ENCODE data around the gene COL20A1. TPM values are rescaled to one million over a fixed set of nuclear protein-coding genes. Genes with fewer than 3 reads are reported as not detected.

The COL20A1 gene
- total and polyA plus RNA-seq, 3 donors from 2014 or later, result 14.4 to 17.2 (median 17.1) TPM

- no peak overlapping the region for H3K4me3 ChIP-seq
- no peaks in the 10 kb centered on the region for H3K9me3 ChIP-seq
- no peaks in the 10 kb centered on the region for H3K36me3 ChIP-seq (ENCODE audit: low read depth, missing control alignments)
- 91 to 93% methylated on average over 13 to 18 of the region's 18 CpGs for WGBS, 2 donors
- H3K4me1 ChIP-seq, result peaks cover 17% of the 10 kb centered on the region
- no peak overlapping the region for H3K27ac ChIP-seq
- intact Hi-C loops (cut with DNase I; ENCODE audit: low total_unique reads), result no loop called here
- DNase-seq, result no peak
- TF ChIP-seq, protein P1, sequence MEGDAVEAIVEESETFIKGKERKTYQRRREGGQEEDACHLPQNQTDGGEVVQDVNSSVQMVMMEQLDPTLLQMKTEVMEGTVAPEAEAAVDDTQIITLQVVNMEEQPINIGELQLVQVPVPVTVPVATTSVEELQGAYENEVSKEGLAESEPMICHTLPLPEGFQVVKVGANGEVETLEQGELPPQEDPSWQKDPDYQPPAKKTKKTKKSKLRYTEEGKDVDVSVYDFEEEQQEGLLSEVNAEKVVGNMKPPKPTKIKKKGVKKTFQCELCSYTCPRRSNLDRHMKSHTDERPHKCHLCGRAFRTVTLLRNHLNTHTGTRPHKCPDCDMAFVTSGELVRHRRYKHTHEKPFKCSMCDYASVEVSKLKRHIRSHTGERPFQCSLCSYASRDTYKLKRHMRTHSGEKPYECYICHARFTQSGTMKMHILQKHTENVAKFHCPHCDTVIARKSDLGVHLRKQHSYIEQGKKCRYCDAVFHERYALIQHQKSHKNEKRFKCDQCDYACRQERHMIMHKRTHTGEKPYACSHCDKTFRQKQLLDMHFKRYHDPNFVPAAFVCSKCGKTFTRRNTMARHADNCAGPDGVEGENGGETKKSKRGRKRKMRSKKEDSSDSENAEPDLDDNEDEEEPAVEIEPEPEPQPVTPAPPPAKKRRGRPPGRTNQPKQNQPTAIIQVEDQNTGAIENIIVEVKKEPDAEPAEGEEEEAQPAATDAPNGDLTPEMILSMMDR (IDR thresholded peaks at IDR 0.05), result no peak
- TF ChIP-seq POLR2A (IDR thresholded peaks at IDR 0.05), result no peak
- H3K27me3 ChIP-seq, result no peaks in the 10 kb centered on the region
Observed at GRCh38 chr20:63275825-63276224, 17.2 kb upstream of the COL20A1 start.

- H3K36me3 ChIP-seq (ENCODE audit: low read depth, missing control alignments), result no peaks in the 10 kb centered on the region
- WGBS, 2 donors, result 93 to 95% methylated on average over 10 to 20 of the region's 20 CpGs
- intact Hi-C loops (cut with DNase I; ENCODE audit: low total_unique reads), result no loop called here
Observed at GRCh38 chr20:63276956-63277355, 16.0 kb upstream of the COL20A1 start.

DNA sequence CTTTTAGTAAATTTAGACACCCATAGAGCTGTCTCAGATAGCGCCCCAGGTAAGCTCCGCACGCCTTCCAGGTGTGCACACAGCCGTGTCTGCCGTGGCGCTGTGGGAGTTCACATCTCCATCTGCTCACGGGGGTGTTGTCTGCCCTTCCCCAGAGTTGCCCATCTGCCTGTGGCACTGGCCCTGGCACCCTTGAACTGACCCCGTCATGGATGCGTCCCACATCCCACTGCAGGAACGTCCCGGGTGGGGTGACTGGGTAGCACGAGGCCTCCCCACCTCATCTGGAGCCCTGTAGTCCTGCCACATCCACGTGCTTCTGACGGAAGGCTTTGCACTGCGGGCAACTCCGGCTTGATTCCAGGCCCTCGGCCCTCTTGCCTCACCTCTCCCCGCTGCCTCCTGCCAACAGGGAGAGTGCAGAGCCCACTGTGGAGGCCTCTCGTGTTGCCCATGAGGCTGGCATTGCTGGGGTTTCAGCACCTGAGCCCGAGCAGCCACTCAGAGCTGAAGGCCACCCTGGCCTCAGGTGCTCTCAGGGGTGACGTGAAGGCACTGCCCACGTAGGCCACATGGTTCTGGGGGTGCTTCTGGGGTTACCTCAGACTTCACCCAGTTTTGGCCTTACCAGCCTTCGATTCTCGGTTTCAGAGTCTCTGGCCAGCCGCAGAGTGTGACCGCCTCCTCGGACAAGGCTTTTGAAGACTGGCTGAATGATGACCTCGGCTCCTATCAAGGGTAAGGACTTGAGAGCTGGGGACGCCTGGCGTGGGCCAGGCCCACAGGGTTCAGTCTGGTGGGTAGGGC, 15.3 kb upstream of the COL20A1 start:
- no peak overlapping the region for H3K27ac ChIP-seq
- no peaks in the 10 kb centered on the region for H3K9me3 ChIP-seq
- no peak for TF ChIP-seq POLR2A (IDR thresholded peaks at IDR 0.05)
- TF ChIP-seq, protein P1 (IDR thresholded peaks at IDR 0.05), result no peak
- H3K4me3 ChIP-seq, result no peak overlapping the region
- intact Hi-C loops (cut with DNase I; ENCODE audit: low total_unique reads), result no loop called here
- H3K27me3 ChIP-seq, result no peaks in the 10 kb centered on the region
- no peak for DNase-seq
- 94% methylated on average over 14 to 30 of the region's 30 CpGs for WGBS, 2 donors
- no peaks in the 10 kb centered on the region for H3K36me3 ChIP-seq (ENCODE audit: low read depth, missing control alignments)
- H3K4me1 ChIP-seq, result peaks cover 17% of the 10 kb centered on the region

More at GRCh38 chr20:63276956-63277355, 16.0 kb upstream of the COL20A1 start:
- TF ChIP-seq POLR2A (IDR thresholded peaks at IDR 0.05), result no peak
- Histone ChIP-seq H3K27me3 (no peaks in the 10 kb centered on the region), H3K27ac (no peak overlapping the region), H3K9me3 (no peaks in the 10 kb centered on the region), H3K4me1 (peaks cover 17% of the 10 kb centered on the region), H3K4me3 (no peak overlapping the region)
- no peak for DNase-seq

GRCh38 chr20:63278661-63279060, 14.3 kb upstream of the COL20A1 start:
- Histone ChIP-seq H3K4me1 (peaks cover 13% of the 10 kb centered on the region), H3K4me3 (no peak overlapping the region), H3K9me3 (no peaks in the 10 kb centered on the region), H3K27ac (no peak overlapping the region), H3K27me3 (no peaks in the 10 kb centered on the region), H3K36me3 (ENCODE audit: low read depth, missing control alignments) (no peaks in the 10 kb centered on the region)
- no peak for DNase-seq
- TF ChIP-seq, protein P1 (IDR thresholded peaks at IDR 0.05), result no peak
- TF ChIP-seq POLR2A (IDR thresholded peaks at IDR 0.05), result no peak
- intact Hi-C loops (cut with DNase I; ENCODE audit: low total_unique reads), result no loop called here
- WGBS, 2 donors, result 85 to 88% methylated on average over 17 of the region's 17 CpGs

DNA sequence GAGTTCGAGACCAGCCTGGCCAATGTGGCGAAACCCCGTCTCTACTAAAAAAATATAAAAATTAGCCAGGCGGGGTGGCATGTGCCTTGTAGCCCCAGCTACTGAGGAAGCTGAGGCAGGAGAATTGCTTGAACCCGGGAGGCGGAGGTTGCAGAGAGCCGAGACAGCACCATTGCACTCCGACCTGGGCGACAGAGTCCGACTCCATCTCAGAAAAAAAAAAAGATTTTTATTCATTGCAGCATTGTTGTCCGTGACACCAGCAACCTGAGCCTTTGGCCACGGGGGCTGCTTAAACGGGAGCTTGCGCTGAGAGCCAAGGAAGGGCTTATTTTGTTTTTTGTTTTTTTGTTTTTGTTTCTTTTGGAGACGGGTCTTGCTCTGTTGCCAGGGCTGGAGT, 13.1 kb upstream of the COL20A1 start:
- Histone ChIP-seq H3K9me3 (no peaks in the 10 kb centered on the region), H3K27ac (no peak overlapping the region), H3K36me3 (ENCODE audit: low read depth, missing control alignments) (no peaks in the 10 kb centered on the region), H3K4me3 (no peak overlapping the region), H3K4me1 (peaks cover under 1% of the 10 kb centered on the region), H3K27me3 (no peaks in the 10 kb centered on the region)
- intact Hi-C loops (cut with DNase I; ENCODE audit: low total_unique reads), result no loop called here
- no peak for DNase-seq
- 84 to 88% methylated on average over 15 of the region's 15 CpGs for WGBS, 2 donors
- TF ChIP-seq, protein P1 (IDR thresholded peaks at IDR 0.05), result no peak
- no peak for TF ChIP-seq POLR2A (IDR thresholded peaks at IDR 0.05)

Data from testis (tissue), 3 donors.